Activated effector memory CD4-positive, alpha-beta T cell treated with anti-CD3 and anti-CD28 coated beads, Interleukin-2, amount 50 U/mL, for 16 hours (primary cell): ENCODE results near the gene KMT5B.

Experiments
- DNase-seq: peaks from one replicate; pipeline ENCODE4 v3.0.0-alpha.2; 2020

The KMT5B gene

GRCh38 chr11:68116974-68117373 lies 96.1 kb downstream of the KMT5B start:
- no peak for DNase-seq

GRCh38 chr11:68116126-68116525 lies 97.0 kb downstream of the KMT5B start:
- peak; percentile 10 for DNase-seq

GRCh38 chr11:68115285-68115684 lies 97.8 kb downstream of the KMT5B start:
- DNase-seq: no peak

GRCh38 chr11:68113986-68114385 lies 99.1 kb downstream of the KMT5B start:
- DNase-seq: no peak

- no peak for DNase-seq
Observed at GRCh38 chr11:68107689-68108088, 105.4 kb downstream of the KMT5B start.

- DNase-seq: no peak
Observed at GRCh38 chr11:68106165-68106940, 106.7 kb downstream of the KMT5B start.
